IPS-18c (cell line): Measurements from ENCODE around the gene CCDC51.
"Not testable (repeated sequence)": the region's sequence is repeated elsewhere in the genome, so short reads cannot be mapped to it uniquely, and the experiment has no call there.

ENCODE experiments used
- H3K4me3 ChIP-seq: 2 replicates; pipeline ENCODE4 v1.7.0; 2013; ENCODE audit warnings: low read depth, mild to moderate bottlenecking, low read length, moderate library complexity; ENCODE audit not compliant: insufficient read depth
- H3K9me3 ChIP-seq: one replicate; pipeline ENCODE4 v1.6.1; 2013; ENCODE audit warnings: mild to moderate bottlenecking, low read length, moderate library complexity; ENCODE audit not compliant: control insufficient read depth, insufficient read depth

Gene CCDC51

DNA sequence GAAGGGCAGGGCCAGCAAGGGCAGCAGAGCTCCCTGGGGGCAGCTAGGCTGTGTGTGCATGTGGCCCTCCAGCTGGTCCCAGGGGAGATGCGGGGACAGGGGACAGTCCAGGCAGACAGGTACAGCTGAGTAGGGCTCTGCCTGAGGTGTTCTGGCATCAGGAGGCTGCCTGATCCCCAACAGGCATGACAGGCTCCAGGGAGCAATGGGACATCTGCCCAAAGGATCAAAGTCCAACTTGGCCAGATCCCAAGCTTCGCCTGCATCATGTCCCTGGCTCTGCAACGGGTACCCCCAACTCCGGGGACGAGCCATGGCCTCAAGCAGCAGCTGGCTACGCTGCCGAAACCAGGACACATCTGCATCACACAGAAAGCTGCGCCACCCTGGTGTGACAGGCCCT lies 28.4 kb upstream of the CCDC51 start:
- no peaks in the 10 kb centered on the region for H3K9me3 ChIP-seq
- no peak overlapping the region for H3K4me3 ChIP-seq

GRCh38 chr3:48467473-48468267 lies 27.8 kb upstream of the CCDC51 start:
- H3K4me3 ChIP-seq, result no peak overlapping the region
- no peaks in the 10 kb centered on the region for H3K9me3 ChIP-seq

- no peak overlapping the region for H3K4me3 ChIP-seq
- H3K9me3 ChIP-seq, result no peaks in the 10 kb centered on the region
Measured at GRCh38 chr3:48467110-48467454, 27.2 kb upstream of the CCDC51 start.

DNA sequence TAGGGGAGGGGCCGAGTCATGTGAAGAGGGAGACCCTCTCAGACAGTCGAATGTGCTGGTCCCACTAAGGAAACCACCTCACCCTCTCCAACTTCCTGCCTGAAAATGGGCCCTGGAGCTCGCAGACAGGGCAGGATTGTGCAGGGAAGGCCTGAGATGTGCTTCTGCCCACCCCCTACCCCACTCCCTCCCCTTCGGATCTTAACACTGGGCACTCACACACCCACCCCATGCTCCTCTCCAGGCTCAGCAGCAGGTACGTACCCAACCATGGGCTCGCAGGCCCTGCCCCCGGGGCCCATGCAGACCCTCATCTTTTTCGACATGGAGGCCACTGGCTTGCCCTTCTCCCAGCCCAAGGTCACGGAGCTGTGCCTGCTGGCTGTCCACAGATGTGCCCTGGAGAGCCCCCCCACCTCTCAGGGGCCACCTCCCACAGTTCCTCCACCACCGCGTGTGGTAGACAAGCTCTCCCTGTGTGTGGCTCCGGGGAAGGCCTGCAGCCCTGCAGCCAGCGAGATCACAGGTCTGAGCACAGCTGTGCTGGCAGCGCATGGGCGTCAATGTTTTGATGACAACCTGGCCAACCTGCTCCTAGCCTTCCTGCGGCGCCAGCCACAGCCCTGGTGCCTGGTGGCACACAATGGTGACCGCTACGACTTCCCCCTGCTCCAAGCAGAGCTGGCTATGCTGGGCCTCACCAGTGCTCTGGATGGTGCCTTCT lies 26.6 kb upstream of the CCDC51 start:
- Histone ChIP-seq H3K4me3 (no peak overlapping the region), H3K9me3 (no peaks in the 10 kb centered on the region)

GRCh38 chr3:48465531-48466378 lies 25.8 kb upstream of the CCDC51 start:
- H3K9me3 ChIP-seq, result no peaks in the 10 kb centered on the region
- H3K4me3 ChIP-seq, result peak overlapping the region; percentile 3; the same call in 1 of the 2 replicates

DNA sequence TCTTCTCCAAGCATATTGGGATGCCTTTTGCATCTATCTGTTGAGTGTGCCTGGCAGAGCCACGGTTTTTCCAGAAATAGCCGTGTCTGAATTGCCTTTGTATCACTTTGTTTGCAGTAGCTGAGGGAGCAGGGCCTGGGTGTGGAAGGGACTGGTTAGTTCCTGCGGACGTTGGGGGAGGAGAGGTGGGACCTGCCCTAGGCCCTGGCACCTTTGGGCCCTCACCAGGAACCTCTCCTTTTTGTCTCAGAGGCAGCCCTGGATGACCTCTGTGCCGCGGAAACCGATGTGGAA lies 25.3 kb upstream of the CCDC51 start:
- H3K4me3 ChIP-seq, result no peak overlapping the region

GRCh38 chr3:48464713-48465221 lies 24.8 kb upstream of the CCDC51 start:
- H3K4me3 ChIP-seq, result no peak overlapping the region
- no peaks in the 10 kb centered on the region for H3K9me3 ChIP-seq

More for the DNA sequence above, 25.3 kb upstream of the CCDC51 start:
- H3K9me3 ChIP-seq, result no peaks in the 10 kb centered on the region

- Histone ChIP-seq H3K9me3 (no peaks in the 10 kb centered on the region), H3K4me3 (no peak overlapping the region)
Measured at GRCh38 chr3:48463703-48464102, 23.8 kb upstream of the CCDC51 start.

- not testable (repeated sequence) for H3K4me3 ChIP-seq
Measured at GRCh38 chr3:48461767-48462166, 21.8 kb upstream of the CCDC51 start.

GRCh38 chr3:48460517-48460902 lies 20.6 kb upstream of the CCDC51 start:
- Histone ChIP-seq H3K9me3 (no peaks in the 10 kb centered on the region), H3K4me3 (no peak overlapping the region)

More at GRCh38 chr3:48461767-48462166, 21.8 kb upstream of the CCDC51 start:
- not testable (repeated sequence) for H3K9me3 ChIP-seq

- Histone ChIP-seq H3K9me3 (no peaks in the 10 kb centered on the region), H3K4me3 (no peak overlapping the region)
Measured at GRCh38 chr3:48459773-48460516, 20.0 kb upstream of the CCDC51 start.

DNA sequence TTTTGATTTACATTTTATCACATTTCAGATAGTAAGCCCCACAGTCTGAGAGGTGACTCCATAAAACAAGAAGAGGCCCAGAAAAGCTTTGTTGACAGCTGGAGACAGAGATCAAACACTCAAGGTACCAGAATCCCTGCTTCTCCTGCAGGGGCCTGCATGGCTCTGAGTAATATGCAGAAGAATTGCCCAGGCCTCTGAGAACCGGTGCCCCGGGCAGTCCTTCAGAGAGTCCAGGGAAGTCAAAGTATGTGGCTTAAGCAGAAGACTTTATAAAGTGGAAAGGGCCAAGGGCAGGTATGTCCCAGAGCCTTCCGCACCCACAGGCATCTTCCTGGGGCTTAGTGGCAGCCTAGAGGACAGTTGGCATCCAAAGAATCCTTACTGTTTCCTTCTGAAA lies 19.4 kb upstream of the CCDC51 start:
- H3K4me3 ChIP-seq, result no peak overlapping the region
- no peaks in the 10 kb centered on the region for H3K9me3 ChIP-seq

- no peak overlapping the region for H3K4me3 ChIP-seq
- no peaks in the 10 kb centered on the region for H3K9me3 ChIP-seq
Measured at GRCh38 chr3:48456456-48456855, 16.5 kb upstream of the CCDC51 start.

GRCh38 chr3:48451270-48451669 lies 11.4 kb upstream of the CCDC51 start:
- H3K9me3 ChIP-seq, result no peaks in the 10 kb centered on the region
- H3K4me3 ChIP-seq, result no peak overlapping the region

- Histone ChIP-seq H3K4me3 (peak within 1 kb of the TSS; percentile 99), H3K9me3 (no peaks in the 10 kb centered on the region)
Measured at GRCh38 chr3:48446425-48447193, 6.7 kb upstream of the CCDC51 start, which contains the start of gene ATRIP. ATRIP (plus strand) TSS chr3:48446737; CDS start chr3:48446846, 109 bp downstream.

DNA sequence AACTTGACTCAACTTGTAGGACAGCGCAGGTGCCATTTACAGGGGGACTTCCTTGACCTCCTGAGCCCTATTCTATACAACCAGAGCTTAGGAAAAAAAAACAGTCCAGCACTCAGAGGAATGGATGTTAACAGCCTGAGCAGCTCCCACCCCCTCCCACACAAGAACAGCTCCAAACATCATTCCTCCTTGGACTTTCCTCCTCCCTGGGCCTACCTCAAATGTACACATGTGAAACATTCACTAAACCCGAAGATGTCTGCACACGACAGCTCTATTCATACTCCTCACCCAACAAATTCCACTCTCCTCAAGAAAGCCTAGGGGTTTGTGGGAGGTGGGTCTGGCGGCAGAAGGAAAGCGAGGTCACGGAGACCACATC lies 6.1 kb upstream of the CCDC51 start:
- H3K4me3 ChIP-seq, result peak overlapping the region; percentile 99
- no peaks in the 10 kb centered on the region for H3K9me3 ChIP-seq
